Measurements from ENCODE around the gene ALG8. TPM values are rescaled to one million over a fixed set of nuclear protein-coding genes. Genes with fewer than 3 reads are reported as not detected.

ALG8 gene
- total and polyA plus RNA-seq, 2 of the 8 experiments (the other 6 are each of a cell fraction or from before 2014, with no cell fraction given), result 66.7 to 84.3 TPM

- Histone ChIP-seq H4K8ac (ENCODE audit: extremely low read depth, insufficient read depth, low read length) (no peak overlapping the region), H3K4me1 (replicated peaks in 1 of 4; ENCODE audit: control insufficient read depth in 3 of 4, insufficient read depth in 4 of 4, low read length in 3 of 4) (no peaks in the 10 kb centered on the region), H2BK15ac (ENCODE audit: low read length) (no peak overlapping the region), H3K23me2 (ENCODE audit: low read depth, low read length) (no peaks in the 10 kb centered on the region), H3K23ac (ENCODE audit: insufficient read length) (no peak overlapping the region), H3K9ac (replicated peaks in 1 of 4; ENCODE audit: extremely low read depth in 1 of 4, low read depth in 3 of 4, low read length in 3 of 4) (no peak overlapping the region), H4K91ac (replicated peaks; ENCODE audit: insufficient read length, low read length) (no peak overlapping the region), H3K9me3 (ENCODE audit: insufficient read depth in 2 of 2, low read depth in 1 of 2, low read length in 1 of 2) (no peaks in the 10 kb centered on the region), H3K27ac (ENCODE audit: low read depth, low read length) (no peak overlapping the region), H2BK120ac (replicated peaks; ENCODE audit: low read depth, low read length) (no peak overlapping the region), H3K4me3 (ENCODE audit: extremely low read depth in 1 of 4, insufficient read depth in 2 of 4, low read depth in 3 of 4, low read length in 4 of 4) (no peak overlapping the region), H2BK20ac (ENCODE audit: low read length) (no peak overlapping the region), H4K20me1 (replicated peaks in 1 of 2; ENCODE audit: control insufficient read depth in 1 of 2, insufficient read depth in 2 of 2, low read length in 2 of 2) (no peaks in the 10 kb centered on the region), H3K14ac (ENCODE audit: insufficient read length) (no peak overlapping the region), H3K18ac (ENCODE audit: extremely low read depth, low read length) (no peak overlapping the region), H2BK5ac (ENCODE audit: low read depth, low read length) (no peak overlapping the region), H2AK5ac (ENCODE audit: low read depth, low read length) (no peak overlapping the region), H2AFZ (ENCODE audit: low read length) (no peak overlapping the region), H3K36me3 (ENCODE audit: control insufficient read depth in 2 of 4, insufficient read depth in 4 of 4, low read length in 3 of 4) (no peaks in the 10 kb centered on the region), H3K79me1 (ENCODE audit: low read depth, low read length) (no peaks in the 10 kb centered on the region), H3K56ac (replicated peaks; ENCODE audit: insufficient read length, low read depth, low read length) (no peak overlapping the region), H4K5ac (ENCODE audit: insufficient read length, low read depth, low read length) (no peak overlapping the region), H3K4me2 (ENCODE audit: insufficient read depth in 1 of 2, low read depth in 2 of 2, low read length in 2 of 2) (no peak overlapping the region), H3K27me3 (replicated peaks in 1 of 4; ENCODE audit: control insufficient read depth in 3 of 4, extremely low read depth in 1 of 4, insufficient read depth in 3 of 4, low read length in 3 of 4) (no peaks in the 10 kb centered on the region), H3K79me2 (ENCODE audit: control insufficient read depth in 1 of 2, insufficient read depth in 2 of 2, low read length in 2 of 2) (no peaks in the 10 kb centered on the region), H3K4ac (replicated peaks; ENCODE audit: insufficient read length, low read depth, low read length) (no peak overlapping the region), H2BK12ac (ENCODE audit: low read depth, low read length) (no peak overlapping the region)
- POLR2A ChIA-PET (ENCODE audit: partially characterized antibody), result no interaction called here
- DNase-seq (ENCODE audit: low read depth in 1 of 2, low spot score in 2 of 2) (no peak), FAIRE-seq (no peak)
- CTCF ChIA-PET (ENCODE audit: partially characterized antibody), result interaction anchor here (0.9 kb wide), 1 partner anchor 11 kb away, joined by 5 read pairs; no protein-coding TSS in a partner anchor
- 91% methylated on average over 2 of the region's 2 CpGs; no CpG with 5 or more reads in 1 of the 2 experiments for WGBS, 2 experiments (ENCODE audit: extremely low coverage in 1 of 2, insufficient coverage in 1 of 2, insufficient read length in 1 of 2, insufficient replicate concordance in 2 of 2, low coverage in 1 of 2, low lambda C conversion rate in 2 of 2, missing lambda C conversion rate in 1 of 2)
- TF ChIP-seq BRCA1 (IDR thresholded peaks at IDR 0.05; ENCODE audit: low read depth, low read length), result no peak
- TF ChIP-seq SP4 (IDR thresholded peaks at IDR 0.05; ENCODE audit: low read length), result no peak
- no peak for TF ChIP-seq JUND (IDR thresholded peaks at IDR 0.05; ENCODE audit: low read length)
- no peak for TF ChIP-seq RBBP5 (IDR thresholded peaks at IDR 0.05; ENCODE audit: borderline replicate concordance, low read depth, low read length)
- no peak for TF ChIP-seq TCF12 (IDR thresholded peaks at IDR 0.05; ENCODE audit: low read depth, low read length)
- no peak for TF ChIP-seq GABPA (IDR thresholded peaks at IDR 0.05; ENCODE audit: borderline replicate concordance, insufficient read depth, low read length)
- TF ChIP-seq NRF1 (IDR thresholded peaks at IDR 0.05; ENCODE audit: low read depth, low read length), result no peak
- no peak for TF ChIP-seq SP1 (IDR thresholded peaks at IDR 0.05; ENCODE audit: low read depth, low read length)
- TF ChIP-seq MAX (IDR thresholded peaks at IDR 0.05), result no peak
- TF ChIP-seq CTBP2 (IDR thresholded peaks at IDR 0.05; ENCODE audit: borderline replicate concordance, insufficient read depth, insufficient read length, low read length), result no peak
- TF ChIP-seq BACH1 (IDR thresholded peaks at IDR 0.05; ENCODE audit: low read length), result no peak
- no peak for TF ChIP-seq SIRT6 (IDR thresholded peaks at IDR 0.05; ENCODE audit: low read length)
Measured at GRCh38 chr11:78163828-78164227, 24.4 kb upstream of the ALG8 start.
